HK-2 (cell line): ENCODE results near the gene GLYR1.

ENCODE experiments used
- DNase-seq: peaks from one replicate; pipeline ENCODE4 v3.0.0-alpha.2; 2018; ENCODE audit not compliant: unreplicated experiment

Gene GLYR1

DNA sequence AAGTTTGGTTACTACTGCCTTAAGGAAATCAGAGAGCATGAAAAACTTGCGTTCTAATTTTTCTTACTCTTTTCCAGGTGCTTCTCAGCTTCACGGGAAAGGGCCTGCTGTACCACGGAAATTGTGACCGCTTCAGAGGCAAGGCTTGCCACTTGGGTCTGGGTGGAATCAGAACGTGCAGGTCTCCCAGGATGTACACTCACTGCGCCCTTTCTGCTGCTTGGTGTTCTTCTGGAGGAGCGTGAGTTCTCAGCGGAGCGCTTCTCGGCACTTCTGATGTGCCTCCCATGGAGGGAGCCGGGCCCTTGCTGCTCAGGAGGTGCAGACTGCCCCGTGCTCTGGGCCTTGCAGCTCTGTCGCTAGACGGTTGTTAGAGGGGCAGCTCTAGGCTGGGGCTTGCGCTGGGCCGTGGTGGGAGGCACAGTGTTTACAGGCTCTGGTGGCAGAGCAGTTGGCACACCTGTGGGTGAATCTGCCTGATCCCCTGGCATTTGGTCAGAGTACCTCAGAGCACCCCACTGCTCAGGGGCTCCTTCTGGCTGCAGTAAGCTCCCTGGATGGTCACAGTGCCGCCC is 33.0 kb upstream of the GLYR1 start:
- DNase-seq: no peak

DNA sequence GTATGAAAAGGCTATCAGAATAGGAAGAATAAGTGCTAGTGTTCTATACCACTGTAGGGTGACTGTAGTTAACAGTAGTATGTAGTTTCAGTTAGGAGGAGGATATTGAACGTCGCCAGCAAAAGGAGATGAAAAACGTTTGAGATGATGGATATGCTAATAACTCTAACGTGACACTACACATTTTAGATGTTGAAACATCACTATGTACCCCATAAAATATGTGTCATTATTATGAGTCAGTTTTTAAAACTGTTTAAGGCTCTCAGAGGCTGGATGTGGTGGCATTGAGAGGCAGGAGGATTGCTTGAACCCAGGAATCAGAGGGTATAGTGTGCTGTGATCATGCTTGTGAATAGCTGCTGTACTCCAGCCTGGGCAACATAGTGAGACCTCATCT is 32.0 kb upstream of the GLYR1 start:
- DNase-seq: no peak

DNA sequence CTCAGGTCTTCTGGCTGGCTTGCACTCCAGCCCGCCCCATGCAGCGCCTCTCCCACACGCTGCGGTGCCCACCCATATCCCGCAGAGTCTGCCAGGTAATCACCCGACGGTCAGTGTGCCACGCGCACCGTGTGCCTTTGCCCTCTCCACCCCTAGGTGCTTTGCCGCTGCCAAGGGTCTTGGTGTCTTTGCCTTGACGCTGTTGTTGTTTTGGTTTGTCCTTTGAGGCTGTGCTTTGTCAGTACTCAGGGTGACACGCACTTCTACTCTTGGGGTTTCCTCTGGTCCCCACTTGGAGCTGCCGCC is 30.2 kb upstream of the GLYR1 start:
- DNase-seq: no peak

DNA sequence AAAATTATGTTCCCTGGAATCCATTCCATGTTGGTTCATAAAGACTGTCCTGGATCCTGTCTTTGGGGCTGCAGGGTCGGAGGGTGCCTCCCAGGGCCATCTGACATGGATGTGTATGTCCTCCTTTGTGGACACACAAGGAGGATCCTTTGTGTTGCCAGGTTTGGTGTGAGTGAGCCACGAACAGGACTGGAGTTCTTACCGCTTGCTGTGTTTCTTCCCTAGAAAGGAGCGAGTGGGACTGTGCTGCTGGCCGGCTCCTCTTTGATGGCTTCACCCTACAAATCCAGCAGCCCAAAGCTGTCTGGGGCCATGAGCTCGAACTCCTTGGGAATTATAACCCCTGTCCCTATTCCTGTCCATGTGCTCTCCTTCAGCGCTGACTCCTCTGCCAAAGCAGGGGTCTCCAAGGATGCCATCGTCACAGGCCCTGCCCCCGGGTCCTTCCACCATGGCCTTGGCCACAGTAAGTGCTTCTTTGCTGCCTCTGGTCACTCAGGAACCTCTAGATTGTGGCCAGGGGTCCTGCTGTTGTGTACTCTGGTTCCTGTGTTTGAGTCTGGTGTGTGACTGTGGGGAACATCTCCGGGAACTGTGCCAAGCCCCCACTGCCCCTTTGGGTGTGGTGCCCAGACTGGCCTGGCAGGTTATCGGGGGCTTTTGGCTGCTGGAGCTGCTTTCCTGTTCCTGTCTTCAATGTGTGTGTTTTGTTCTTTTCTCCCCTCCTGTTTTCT is 29.7 kb upstream of the GLYR1 start:
- DNase-seq: no peak

DNA sequence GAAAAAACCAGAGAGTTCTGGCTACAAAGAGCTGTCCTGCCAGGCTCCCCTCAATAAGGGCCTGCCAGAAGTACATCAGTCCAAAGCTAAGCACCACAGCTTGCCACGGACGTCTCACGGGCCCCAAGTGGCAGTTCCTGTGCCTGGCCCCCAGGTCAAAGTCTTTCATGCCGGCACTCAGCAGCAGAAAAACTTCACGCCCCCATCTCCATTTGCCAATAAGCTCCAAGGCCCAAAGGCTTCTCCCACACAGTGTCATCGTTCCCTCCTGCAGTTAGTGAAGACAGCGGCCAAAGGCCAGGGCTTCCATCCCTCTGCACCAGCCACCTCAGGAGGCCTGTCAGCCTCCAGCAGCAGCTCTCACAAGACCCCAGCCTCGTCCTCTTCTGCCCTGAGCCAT is 27.6 kb upstream of the GLYR1 start:
- DNase-seq: no peak

DNA sequence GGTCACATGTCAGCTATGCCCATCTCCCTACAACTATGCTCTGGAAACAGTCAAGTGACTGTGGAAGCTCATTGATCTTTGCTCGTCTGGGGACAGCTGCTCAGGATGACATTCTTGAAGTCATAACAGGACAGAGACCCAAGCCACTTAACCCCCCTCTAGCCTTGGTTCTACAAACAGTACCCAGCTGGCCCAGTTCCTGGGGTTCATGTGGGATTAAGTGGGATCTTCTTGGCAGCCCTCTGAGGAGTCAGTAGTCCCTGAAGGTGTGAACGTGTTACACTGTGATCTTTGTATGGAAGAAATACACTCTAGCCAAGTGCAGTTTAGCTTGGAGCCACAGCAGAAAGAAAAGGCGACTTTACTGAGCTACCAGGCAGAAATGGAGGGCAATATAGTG is 26.0 kb upstream of the GLYR1 start:
- DNase-seq: no peak

DNA sequence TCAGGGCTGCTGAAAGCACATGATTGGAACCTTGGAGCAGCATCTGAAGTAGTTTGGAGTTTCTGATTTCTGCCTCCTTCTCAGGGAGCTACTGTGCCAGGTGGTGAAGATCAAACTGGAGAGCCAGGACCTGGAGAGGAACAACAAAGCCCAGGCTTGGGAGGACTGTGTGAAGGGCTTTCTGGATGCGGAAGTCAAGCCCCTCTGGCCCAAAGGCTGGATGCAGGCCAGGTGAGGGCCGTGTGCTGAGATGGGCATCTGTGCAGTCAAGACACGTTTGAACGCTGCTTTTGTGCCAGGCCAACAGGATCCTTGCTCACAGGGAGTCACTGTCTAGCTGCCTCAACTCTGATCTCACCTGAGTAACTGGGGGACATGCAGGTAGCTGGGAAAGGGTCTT is 24.0 kb upstream of the GLYR1 start:
- DNase-seq: no peak

DNA sequence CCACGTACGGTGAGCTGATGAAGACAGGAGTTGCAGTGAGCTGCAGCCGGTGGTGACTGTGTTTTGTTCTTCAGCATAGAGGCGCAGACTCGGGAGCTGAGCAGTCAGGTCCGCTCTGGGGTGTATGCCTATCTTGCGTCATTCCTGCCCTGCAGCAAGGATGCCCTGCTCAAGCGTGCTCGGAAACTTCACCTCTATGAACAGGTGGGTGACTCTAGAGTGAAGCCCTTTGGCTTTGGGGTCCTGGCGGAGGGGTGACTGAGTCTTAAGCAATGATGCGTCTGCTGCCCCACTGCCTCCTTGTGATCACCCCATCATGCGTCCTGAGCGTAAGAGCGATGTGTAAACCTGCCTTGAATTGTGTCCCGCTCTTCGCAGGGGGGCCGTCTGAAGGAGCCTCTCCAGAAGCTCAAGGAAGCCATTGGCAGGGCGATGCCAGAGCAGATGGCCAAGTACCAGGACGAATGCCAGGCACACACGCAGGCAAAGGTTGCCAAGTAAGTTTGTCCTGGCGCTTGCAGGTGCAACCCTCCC is 23.1 kb upstream of the GLYR1 start:
- DNase-seq: no peak

DNA sequence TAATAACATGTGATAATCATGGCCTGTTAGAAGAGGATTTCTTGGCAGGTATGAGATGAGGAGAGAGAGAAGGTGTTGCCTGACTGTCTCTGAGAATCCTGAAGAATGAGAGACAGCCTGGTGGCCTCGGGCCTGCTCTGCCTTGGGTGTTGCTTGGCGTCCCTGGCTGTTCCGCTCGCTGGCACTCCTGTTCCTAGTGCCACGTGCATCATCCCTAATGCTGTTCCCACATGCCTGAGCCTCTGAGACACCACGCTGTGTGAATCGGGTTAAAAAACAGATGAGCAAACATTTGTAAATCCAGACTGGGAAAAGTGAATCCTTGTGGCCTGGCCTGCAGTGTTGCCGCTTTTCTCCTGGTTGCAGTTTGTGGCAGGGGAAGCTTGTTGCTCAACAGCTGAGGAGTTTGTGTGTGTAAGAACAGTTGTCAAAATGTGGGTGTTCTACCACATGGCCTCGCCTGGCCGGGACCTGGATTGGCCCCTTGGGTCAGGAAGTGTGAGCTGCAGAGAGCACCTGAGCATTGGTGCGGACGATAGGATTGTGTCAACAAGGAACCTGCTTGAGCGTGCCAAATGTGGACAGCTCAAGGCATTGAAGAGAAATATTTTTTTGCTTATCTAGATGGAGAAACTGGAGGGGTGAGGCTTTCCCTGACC is 22.2 kb upstream of the GLYR1 start:
- no peak for DNase-seq

DNA sequence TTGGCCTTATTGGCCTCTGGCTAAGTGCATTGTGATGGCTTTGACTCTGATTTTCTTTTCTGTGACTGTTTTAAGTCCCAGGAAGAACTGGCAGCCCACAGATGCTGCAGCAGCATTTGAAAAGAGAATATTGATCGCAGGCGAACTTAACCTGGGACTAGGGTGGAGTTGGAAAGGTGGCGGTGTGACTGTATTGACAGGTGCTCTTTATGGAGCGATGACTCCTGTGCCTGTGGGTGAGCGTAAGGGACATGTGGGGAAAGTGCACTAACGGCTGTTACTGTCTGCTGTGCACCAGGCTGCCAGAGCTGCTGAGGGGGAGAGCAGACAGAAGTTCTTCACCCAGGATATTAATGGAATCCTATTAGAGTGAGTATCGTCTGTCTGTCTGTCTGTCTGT is 21.4 kb upstream of the GLYR1 start:
- DNase-seq: no peak

DNA sequence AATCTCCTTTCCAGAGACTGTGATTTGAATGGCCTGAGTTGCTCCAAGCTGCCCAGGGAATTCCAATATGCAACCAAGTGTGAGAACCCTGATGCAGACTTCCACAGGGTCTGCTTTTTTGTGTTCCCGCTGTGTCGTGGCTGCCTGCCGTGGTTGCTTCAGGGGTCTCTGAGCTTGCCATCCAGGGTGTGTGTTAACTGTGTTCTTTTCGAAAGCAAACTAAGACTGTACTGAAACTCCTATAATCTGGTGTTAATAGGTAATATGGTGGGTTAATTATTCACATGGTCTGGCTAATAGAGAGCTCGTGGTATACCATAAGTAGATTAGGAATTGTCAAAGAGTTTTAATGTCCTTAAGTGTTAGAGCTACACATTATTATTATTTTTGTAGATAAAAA is 20.9 kb upstream of the GLYR1 start:
- no peak for DNase-seq

DNA sequence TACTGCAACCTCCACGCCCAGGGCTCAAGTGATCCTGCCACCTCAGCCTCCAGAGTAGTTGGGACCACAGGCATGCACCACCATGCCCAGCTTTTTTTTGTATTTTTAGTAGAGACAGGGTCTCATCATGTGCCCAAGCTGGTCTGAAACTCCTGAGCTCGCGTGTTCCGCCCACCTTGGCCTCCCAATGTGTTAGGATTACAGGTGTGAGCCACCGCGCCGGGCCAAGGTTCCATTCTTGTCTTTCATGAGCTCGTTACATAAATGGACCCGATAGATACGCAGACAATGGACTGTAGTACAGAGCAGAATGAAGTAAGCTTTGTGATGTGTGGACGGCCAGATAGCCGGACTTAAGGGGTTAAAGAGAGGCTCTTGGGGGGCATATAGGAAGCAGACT is 19.5 kb upstream of the GLYR1 start:
- no peak for DNase-seq

DNA sequence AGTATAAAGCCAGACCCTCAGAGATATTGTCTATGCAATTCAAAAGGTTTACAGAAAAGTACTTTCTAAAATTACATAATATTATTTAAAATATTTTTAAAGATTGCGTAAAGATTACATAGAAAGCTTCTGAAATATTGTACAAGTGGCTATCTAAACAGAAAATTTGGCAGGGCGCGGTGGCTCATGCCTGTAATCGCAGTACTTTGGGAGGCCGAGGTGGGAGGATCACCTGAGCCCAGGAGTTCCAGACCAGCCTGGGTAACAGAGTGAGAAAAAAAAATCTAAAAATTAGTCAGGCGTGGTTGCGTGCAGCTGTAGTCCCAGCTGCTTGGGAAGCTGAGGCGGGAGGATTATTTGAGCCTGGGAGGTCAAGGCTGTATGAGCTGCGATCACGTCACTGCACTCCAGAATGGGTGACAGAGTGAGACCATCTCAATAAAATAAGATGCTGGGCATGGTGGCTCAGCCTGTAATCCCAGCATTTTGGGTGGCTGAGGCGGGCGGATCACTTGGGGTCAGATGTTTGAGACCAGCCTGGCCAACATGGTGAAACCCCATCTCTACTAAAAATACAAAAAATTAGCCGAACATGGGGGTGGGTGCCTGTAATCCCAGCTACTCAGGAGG is 18.3 kb upstream of the GLYR1 start:
- no peak for DNase-seq

DNA sequence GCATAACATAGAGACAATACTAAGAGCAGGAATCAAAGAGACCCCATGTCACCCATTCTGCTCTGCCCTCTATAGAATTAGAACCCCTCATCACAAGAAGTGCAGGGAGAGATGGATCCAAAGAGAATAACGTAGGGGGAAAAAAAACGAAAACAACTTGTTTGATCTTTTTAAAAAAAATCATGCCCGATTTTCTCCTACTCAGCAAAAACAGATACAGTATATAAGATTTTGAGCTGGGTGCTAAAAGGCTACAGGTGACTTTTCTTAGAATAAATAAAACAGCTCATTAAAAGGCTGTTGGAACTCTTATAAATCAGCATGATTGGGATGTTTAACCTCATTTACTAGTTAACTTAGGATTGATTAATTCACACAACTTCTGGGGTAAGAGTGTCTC is 17.6 kb upstream of the GLYR1 start:
- DNase-seq: no peak

DNA sequence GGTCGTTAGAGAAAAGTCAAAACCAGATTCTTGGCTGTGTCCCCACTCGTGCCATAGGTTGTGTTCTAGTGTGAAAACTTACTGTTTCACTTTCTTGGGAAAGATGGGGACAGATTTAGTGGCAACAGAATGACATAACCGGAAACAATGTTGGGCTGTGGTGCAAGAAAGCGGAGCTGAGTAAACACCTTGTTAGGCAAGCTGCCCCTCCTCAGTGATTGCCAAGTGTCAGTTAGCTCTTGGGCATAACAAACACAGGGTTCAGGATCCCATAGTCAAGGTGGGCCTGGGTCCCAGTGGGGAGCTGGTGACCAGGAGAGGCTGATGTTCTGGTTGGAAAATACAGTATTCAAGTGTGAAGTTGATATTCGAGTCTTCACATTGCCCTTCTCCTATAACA is 15.6 kb upstream of the GLYR1 start:
- no peak for DNase-seq

DNA sequence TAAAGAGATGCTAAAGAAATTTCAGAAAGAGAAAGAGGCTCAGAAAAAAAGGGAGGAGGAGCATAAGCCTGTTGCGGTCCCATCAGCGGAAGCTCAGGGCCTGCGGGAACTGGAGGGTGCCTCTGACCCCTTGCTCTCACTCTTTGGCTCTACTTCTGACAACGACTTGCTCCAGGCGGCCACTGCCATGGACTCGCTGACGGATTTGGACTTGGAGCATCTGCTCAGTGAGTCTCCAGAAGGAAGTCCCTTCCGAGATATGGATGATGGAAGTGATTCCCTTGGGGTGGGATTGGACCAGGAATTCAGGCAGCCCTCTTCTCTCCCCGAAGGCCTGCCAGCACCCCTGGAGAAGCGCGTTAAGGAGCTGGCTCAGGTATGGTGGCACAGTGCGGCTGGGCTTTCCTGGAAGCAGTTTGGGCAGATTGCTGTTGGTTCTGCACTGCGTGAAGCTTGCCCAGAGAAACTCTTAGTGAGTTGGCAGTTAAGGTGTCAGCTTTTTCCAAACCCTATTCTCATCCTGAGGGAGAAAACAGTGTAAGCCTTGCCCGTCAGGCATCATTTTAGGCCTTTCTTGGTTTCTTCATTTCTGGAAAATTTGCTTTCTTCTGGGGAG is 13.7 kb upstream of the GLYR1 start:
- no peak for DNase-seq

DNA sequence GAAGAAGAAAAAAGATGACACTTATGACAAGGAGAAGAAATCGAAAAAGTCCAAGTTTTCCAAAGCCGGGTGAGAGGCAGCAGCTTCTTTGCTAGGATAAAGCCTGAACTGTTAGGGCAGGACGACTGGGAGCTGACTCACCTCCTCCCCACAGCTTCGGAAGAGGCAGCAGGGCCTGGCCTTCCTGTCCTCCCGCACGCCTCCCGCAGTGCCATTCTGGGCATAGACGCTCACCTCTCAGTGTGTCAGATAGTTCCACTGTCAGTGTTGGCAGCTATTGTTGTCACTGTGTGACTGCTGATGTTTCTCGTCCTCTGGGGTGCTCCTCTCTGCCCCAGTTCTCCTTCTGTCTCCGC is 12.8 kb upstream of the GLYR1 start:
- DNase-seq: no peak

DNA sequence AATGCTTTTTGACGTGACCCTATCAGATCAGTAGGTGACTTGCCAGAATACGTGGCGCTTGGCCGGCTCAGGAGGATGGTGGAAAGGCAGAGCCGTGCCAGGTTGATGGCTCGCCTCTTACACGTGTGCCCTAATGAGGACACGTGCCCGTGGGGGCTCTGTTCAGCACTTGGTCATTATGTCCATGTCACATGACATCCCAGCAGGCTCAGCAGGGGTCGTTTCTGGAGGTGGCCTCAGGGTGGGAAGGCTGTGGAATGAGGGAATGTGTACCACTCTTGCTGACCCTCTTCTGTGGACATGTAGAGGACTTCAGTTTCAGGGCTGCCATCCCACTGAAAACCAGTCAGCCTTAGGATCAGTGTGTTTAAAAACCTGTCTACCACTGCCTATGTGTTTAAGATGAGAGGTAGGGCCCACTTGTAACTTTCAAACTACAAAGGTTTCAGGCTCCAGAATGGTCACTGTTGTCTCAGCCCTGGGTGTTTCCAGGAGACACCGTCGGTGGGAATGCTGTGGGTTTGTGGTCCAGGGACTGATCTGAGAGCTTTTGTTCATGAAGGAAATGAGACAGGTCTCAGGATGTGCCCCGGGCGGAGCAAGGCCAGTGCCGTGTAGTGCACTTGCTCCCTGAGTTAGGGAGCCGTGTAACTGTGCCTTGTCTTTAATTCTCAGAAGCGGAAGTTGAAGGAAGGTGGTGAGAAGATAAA is 12.3 kb upstream of the GLYR1 start:
- DNase-seq: no peak

DNA sequence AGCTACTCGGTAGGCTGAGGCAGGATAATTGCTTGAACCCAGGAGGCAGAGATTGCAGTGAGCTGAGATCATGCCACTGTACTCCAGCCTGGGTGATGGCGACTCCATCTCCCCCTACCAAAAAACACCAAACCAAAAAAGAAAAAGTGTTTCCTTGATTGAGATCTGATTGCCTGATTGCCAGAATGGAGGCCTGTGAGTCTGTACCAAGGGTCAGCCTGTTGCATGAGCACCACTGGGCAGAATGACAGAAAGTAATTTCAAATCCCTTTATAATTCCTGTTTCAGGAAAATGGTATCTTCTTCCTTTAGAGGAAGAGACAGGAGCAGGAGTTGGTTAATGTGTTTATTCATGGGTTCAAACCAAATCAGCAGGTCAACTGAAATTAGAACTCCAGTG is 8.7 kb upstream of the GLYR1 start:
- no peak for DNase-seq

DNA sequence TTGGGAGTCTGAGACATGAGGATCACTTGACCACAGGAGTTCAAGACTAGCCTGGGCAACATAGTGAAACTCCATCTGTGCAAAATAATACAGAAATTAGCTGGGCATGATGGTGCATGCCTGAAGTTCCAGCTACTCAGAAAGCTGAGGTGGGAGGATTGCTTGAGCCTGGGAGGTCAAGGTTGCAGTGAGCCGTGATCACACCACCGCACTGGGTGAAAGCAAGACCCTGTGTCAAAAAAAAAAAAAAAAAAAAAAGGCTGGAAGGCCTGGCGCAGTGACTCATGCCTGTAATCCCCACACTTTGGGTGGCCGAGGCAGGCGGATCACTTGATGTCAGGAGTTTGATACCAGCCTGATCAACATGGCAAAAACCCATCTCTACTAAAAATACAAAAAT is 8.3 kb upstream of the GLYR1 start:
- DNase-seq: no peak

DNA sequence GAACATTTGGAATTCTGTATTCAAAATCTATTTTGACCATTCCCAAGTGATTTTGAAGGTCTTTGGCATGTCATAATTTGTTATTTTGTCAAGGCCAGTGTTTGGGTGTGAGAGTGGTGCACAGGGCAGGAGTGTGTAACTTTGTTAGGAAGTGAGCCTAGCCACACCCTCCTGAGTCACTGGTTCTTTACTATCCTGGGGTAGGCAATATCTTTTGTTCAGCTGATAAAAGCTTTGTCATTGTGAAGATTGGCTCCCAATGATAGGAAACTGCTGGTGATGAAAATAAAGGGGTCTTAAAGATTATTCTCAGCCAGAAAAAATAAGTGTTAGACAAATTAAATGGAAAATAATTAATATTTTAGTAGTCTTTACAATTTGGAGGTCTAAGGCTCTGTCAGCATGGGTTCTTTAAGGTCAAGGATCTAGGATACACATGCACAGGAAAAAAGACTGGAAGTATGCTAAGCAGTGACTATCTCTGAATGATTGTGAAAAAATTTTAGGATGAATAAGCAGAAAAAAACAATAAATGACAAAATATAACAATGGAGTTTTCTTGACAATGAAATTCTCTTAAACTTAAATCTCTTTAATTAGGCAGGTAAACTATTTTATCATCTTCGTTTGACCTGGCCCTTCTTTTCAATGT is 5.3 kb upstream of the GLYR1 start:
- DNase-seq: no peak

DNA sequence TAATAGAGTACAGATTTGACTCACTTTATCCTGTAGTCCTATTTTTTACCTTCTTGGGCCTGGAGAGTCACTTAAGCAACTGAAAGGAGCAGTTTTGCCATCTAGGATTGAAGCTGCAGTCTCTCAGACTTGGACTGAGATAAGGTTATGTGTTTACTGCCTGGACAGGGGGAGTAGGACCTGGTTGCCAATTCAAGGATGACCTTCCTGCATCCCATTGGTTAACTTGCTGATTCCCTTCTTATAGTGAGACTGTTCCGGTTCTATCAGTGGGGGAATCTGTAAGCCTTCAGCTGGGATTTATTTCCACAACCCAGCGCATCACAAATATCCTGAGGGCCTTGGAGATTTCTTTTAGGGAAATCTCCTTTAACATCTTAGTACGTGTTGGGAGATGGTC is 3.1 kb upstream of the GLYR1 start:
- DNase-seq: no peak
